HG03064 (cell line): ENCODE data around the gene WBP2.

ENCODE experiments used
- ATAC-seq: cut with Tn5 transposase; IDR thresholded peaks from one replicate; pipeline ENCODE4 v1.9.1; 2021; ENCODE audit warnings: low read depth; ENCODE audit not compliant: unreplicated experiment

The WBP2 gene

GRCh38 chr17:75855310-75856061 lies at the start of gene WBP2:
Gene WBP2, minus strand, starts transcription at chr17:75855335. Its CDS starts 38 bp downstream, at chr17:75855297.
- peak; percentile 73 for ATAC-seq

GRCh38 chr17:75902406-75902805 lies 47.3 kb upstream of the WBP2 start:
- ATAC-seq: no peak

GRCh38 chr17:75901727-75902126 lies 46.6 kb upstream of the WBP2 start:
- no peak for ATAC-seq

GRCh38 chr17:75900691-75901533 lies 45.8 kb upstream of the WBP2 start:
- no peak for ATAC-seq

GRCh38 chr17:75899767-75900468 lies 44.8 kb upstream of the WBP2 start:
- no peak for ATAC-seq

GRCh38 chr17:75899353-75899752 lies 44.2 kb upstream of the WBP2 start:
- no peak for ATAC-seq

- ATAC-seq: no peak
Observed at GRCh38 chr17:75898791-75899190, 43.7 kb upstream of the WBP2 start.

GRCh38 chr17:75898065-75898464 lies 42.9 kb upstream of the WBP2 start:
- no peak for ATAC-seq

GRCh38 chr17:75897160-75898019 lies 42.3 kb upstream of the WBP2 start:
- no peak for ATAC-seq

GRCh38 chr17:75896415-75897159 lies 41.5 kb upstream of the WBP2 start, which contains the start of gene TRIM65:
Gene TRIM65, minus strand, starts transcription at chr17:75896951. Its CDS starts 14 bp downstream, at chr17:75896937.
- peak; percentile 48 for ATAC-seq

GRCh38 chr17:75895370-75896155 lies 40.4 kb upstream of the WBP2 start:
- no peak for ATAC-seq

- ATAC-seq: no peak
Observed at GRCh38 chr17:75894049-75894733, 39.1 kb upstream of the WBP2 start.

GRCh38 chr17:75893305-75894048 lies 38.3 kb upstream of the WBP2 start:
- ATAC-seq: no peak

- no peak for ATAC-seq
Observed at GRCh38 chr17:75892556-75893224, 37.6 kb upstream of the WBP2 start.

- no peak for ATAC-seq
Observed at GRCh38 chr17:75891605-75892555, 36.7 kb upstream of the WBP2 start.
